Upper lobe of left lung (tissue), 4 donors: ENCODE data around the gene RGS16.

Source experiments
- POLR2A ChIP-seq, 4 donors: fragments of 450-650 bp; IDR thresholded peaks; one replicate each; pipeline ENCODE4 v1.5.1; 2016 to 2017; ENCODE audit warnings: antibody characterized with exemption in 4 of 4, mild to moderate bottlenecking in 2 of 4
- POLR2AphosphoS5 ChIP-seq, 2 donors: sonication (generic); formaldehyde crosslinking; IDR thresholded peaks; one replicate each; pipeline ENCODE4 v1.5.1; 2017; ENCODE audit warnings: antibody characterized with exemption in 2 of 2
- TF ChIP-seq, protein P1 (sequence below), 6 experiments: fragments of 450-650 bp in 4 of 6; fragments of 200-600 bp in 2 of 6; sonication (generic) in 2 of 6; IDR thresholded peaks; one replicate each; pipeline ENCODE4 v1.5.1; 2016 to 2019; ENCODE audit warnings: antibody characterized with exemption in 6 of 6

DNA sequence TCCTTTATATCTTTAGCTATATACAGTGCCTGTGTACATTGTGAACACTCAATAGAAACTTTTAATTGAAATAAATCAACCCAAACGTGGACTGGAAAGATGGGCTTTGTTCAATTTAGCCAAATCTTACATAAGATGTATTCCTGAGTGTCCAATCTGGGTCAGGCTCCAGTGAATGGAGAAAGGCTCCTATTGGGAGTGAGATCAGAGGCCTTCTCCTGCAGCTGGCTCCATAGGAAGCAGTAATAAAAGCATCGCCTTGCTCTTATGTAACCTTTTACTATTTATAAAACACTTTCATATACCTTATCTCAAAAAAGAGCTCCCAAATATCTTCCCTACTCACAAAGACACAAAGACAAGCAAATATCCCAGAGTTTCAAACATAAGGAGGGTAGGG is 24.9 kb upstream of the RGS16 start:
- TF ChIP-seq, protein P1, sequence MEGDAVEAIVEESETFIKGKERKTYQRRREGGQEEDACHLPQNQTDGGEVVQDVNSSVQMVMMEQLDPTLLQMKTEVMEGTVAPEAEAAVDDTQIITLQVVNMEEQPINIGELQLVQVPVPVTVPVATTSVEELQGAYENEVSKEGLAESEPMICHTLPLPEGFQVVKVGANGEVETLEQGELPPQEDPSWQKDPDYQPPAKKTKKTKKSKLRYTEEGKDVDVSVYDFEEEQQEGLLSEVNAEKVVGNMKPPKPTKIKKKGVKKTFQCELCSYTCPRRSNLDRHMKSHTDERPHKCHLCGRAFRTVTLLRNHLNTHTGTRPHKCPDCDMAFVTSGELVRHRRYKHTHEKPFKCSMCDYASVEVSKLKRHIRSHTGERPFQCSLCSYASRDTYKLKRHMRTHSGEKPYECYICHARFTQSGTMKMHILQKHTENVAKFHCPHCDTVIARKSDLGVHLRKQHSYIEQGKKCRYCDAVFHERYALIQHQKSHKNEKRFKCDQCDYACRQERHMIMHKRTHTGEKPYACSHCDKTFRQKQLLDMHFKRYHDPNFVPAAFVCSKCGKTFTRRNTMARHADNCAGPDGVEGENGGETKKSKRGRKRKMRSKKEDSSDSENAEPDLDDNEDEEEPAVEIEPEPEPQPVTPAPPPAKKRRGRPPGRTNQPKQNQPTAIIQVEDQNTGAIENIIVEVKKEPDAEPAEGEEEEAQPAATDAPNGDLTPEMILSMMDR (IDR thresholded peaks at IDR 0.05): no peak
- no peak for TF ChIP-seq POLR2A (IDR thresholded peaks at IDR 0.05)
- TF ChIP-seq POLR2AphosphoS5 (IDR thresholded peaks at IDR 0.05): no peak
